HS-27A (cell line): ENCODE data around the gene PPP1R9A.

Experiments used
- DNase-seq: peaks from one replicate; pipeline ENCODE4 v3.0.0-alpha.2; 2012; ENCODE audit warnings: low read depth, missing footprints

The PPP1R9A gene

GRCh38 chr7:94907026-94907810 lies at the start of gene PPP1R9A:
Gene PPP1R9A, plus strand, starts transcription at chr7:94907594. Its CDS starts 2,520 bp downstream, at chr7:94910114.
- no peak for DNase-seq

GRCh38 chr7:94871132-94871531 lies 36.3 kb upstream of the PPP1R9A start:
- no peak for DNase-seq

- DNase-seq, result no peak
These were observed 34.2 kb upstream of the PPP1R9A start for GRCh38 chr7:94873239-94873638.

- DNase-seq, result no peak
These were observed 33.2 kb upstream of the PPP1R9A start for GRCh38 chr7:94874036-94874785.

GRCh38 chr7:94875201-94875600 lies 32.2 kb upstream of the PPP1R9A start:
- no peak for DNase-seq

- no peak for DNase-seq
These were observed 29.4 kb upstream of the PPP1R9A start for GRCh38 chr7:94877731-94878670.

- no peak for DNase-seq
These were observed 24.5 kb upstream of the PPP1R9A start for GRCh38 chr7:94882891-94883290.

GRCh38 chr7:94883616-94884015 lies 23.8 kb upstream of the PPP1R9A start:
- DNase-seq, result no peak

GRCh38 chr7:94888551-94888950 lies 18.8 kb upstream of the PPP1R9A start:
- no peak for DNase-seq

GRCh38 chr7:94888995-94889523 lies 18.3 kb upstream of the PPP1R9A start:
- DNase-seq, result no peak

- no peak for DNase-seq
These were observed 17.2 kb upstream of the PPP1R9A start for GRCh38 chr7:94890216-94890615.

GRCh38 chr7:94893661-94894060 lies 13.7 kb upstream of the PPP1R9A start:
- no peak for DNase-seq

- no peak for DNase-seq
These were observed 9.9 kb upstream of the PPP1R9A start for GRCh38 chr7:94897541-94897940.

- DNase-seq, result no peak
These were observed 9.1 kb upstream of the PPP1R9A start for GRCh38 chr7:94898340-94898739.

GRCh38 chr7:94901981-94902380 lies 5.4 kb upstream of the PPP1R9A start:
- DNase-seq, result no peak

- DNase-seq, result no peak
These were observed 3.4 kb upstream of the PPP1R9A start for GRCh38 chr7:94903971-94904370.

- no peak for DNase-seq
These were observed 2.4 kb upstream of the PPP1R9A start for GRCh38 chr7:94904982-94905381.

GRCh38 chr7:94906065-94906851 lies 1.1 kb upstream of the PPP1R9A start:
- no peak for DNase-seq

GRCh38 chr7:94907811-94908322 lies 473 bp downstream of the PPP1R9A start:
- DNase-seq, result no peak

- DNase-seq, result no peak
These were observed 1.2 kb downstream of the PPP1R9A start for GRCh38 chr7:94908323-94909178.
